Skin of body (tissue), 2 donors: ENCODE measurements around the gene PCDHA8. TPM values are rescaled to one million over a fixed set of nuclear protein-coding genes. Genes with fewer than 3 reads are reported as not detected.
"Not testable (repeated sequence)": the region's sequence is repeated elsewhere in the genome, so short reads cannot be mapped to it uniquely, and the experiment has no call there.

ENCODE experiments used
- DNase-seq: peaks from one replicate; lab custom pipeline; 2025; lab: John Stamatoyannopoulos, UW
- total RNA-seq: library from RNA; depleted of rRNA; stranded (reverse); fragments of >200 nt; gene quantifications from one replicate; pipeline ENCODE4 v1.2.3, GENCODE V29; 2014

PCDHA8 gene
- total RNA-seq, 1 donor from 2014 or later = 0.10 TPM

DNA sequence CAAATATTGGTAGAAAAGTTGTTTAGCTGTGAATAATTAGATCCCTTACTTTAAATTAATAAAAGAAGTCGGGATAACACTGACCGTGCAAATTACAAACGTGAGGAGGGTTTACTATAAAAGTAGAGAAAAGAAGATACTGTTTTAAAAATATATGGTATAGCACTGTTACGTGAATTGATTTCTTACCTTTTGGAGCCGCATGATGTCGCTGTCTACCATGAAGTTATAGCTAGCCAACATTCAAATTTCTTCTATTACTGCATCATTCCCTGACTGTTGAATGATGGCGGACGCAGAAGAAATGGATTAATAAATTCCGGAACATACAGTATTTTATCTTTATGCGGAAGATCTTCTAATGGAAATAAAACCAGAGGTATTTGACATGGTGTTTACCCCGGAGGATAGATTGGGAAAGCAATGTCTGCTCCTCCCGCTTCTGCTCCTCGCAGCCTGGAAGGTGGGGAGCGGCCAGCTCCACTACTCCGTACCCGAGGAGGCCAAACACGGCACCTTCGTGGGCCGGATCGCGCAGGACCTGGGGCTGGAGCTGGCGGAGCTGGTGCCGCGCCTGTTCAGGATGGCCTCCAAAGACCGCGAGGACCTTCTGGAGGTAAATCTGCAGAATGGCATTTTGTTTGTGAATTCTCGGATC lies 13.2 kb upstream of the PCDHA8 start, which contains the start of gene PCDHA6:
PCDHA6 (plus strand) TSS at position 257 of the 658 bp plus-strand sequence; CDS start at position 389, 132 bp downstream.
- DNase-seq = no peak

DNA sequence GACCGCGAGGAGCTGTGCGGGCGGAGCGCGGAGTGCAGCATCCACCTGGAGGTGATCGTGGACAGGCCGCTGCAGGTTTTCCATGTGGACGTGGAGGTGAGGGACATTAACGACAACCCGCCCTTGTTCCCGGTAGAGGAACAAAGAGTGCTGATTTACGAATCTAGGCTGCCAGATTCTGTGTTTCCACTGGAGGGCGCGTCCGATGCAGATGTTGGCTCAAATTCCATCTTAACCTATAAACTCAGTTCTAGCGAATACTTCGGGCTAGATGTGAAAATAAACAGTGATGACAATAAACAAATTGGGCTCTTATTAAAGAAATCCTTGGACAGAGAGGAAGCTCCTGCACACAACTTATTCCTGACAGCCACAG lies 12.6 kb upstream of the PCDHA8 start:
- DNase-seq = no peak

- not testable (repeated sequence) for DNase-seq
Measured at GRCh38 chr5:140829511-140830501, 11.2 kb upstream of the PCDHA8 start.

GRCh38 chr5:140833993-140834392 lies 7.0 kb upstream of the PCDHA8 start, which contains the start of gene PCDHA7:
PCDHA7 (plus strand) TSS chr5:140834269; CDS start chr5:140834384, 115 bp downstream.
- DNase-seq = no peak

DNA sequence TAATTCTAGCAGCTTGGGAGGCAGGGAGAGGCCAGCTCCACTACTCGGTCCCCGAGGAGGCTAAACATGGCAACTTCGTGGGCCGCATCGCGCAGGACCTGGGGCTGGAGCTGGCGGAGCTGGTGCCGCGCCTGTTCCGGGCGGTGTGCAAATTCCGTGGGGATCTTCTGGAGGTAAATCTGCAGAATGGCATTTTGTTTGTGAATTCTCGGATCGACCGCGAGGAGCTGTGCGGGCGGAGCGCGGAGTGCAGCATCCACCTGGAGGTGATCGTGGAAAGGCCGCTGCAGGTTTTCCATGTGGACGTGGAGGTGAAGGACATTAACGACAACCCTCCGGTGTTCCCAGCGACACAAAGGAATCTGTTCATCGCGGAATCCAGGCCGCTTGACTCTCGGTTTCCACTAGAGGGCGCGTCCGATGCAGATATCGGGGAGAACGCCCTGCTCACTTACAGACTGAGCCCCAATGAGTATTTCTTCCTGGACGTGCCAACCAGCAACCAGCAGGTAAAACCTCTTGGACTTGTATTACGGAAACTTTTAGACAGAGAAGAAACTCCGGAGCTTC lies 6.5 kb upstream of the PCDHA8 start:
- DNase-seq = not testable (repeated sequence)

GRCh38 chr5:140835622-140836510 lies 5.1 kb upstream of the PCDHA8 start:
- DNase-seq = no peak

DNA sequence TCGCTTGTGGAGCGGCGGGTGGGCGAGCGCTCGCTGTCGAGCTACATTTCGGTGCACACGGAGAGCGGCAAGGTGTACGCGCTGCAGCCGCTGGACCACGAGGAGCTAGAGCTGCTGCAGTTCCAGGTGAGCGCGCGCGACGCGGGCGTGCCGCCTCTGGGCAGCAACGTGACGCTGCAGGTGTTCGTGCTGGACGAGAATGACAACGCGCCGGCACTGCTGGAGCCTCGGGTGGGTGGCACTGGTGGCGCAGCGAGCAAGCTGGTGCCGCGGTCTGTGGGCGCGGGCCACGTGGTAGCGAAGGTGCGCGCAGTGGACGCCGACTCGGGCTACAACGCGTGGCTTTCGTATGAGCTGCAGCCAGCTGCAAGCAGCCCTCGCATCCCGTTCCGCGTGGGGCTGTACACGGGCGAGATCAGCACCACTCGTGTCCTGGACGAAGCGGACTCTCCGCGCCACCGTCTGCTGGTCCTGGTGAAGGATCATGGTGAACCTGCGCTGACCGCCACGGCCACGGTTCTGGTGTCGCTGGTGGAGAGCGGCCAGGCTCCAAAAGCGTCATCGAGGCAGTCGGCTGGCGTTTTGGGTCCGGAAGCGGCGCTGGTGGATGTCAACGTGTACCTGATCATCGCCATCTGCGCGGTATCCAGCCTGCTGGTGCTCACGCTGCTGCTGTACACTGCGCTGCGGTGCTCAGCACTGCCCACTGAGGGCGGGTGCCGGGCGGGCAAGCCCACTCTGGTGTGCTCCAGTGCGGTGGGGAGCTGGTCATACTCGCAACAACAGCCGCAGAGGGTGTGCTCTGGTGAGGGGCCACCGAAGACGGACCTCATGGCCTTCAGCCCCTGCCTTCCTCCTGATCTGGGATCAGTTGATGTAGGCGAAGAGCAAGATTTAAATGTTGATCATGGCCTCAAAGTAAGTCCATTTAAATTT lies 2.1 kb downstream of the PCDHA8 start:
- DNase-seq = no peak

DNA sequence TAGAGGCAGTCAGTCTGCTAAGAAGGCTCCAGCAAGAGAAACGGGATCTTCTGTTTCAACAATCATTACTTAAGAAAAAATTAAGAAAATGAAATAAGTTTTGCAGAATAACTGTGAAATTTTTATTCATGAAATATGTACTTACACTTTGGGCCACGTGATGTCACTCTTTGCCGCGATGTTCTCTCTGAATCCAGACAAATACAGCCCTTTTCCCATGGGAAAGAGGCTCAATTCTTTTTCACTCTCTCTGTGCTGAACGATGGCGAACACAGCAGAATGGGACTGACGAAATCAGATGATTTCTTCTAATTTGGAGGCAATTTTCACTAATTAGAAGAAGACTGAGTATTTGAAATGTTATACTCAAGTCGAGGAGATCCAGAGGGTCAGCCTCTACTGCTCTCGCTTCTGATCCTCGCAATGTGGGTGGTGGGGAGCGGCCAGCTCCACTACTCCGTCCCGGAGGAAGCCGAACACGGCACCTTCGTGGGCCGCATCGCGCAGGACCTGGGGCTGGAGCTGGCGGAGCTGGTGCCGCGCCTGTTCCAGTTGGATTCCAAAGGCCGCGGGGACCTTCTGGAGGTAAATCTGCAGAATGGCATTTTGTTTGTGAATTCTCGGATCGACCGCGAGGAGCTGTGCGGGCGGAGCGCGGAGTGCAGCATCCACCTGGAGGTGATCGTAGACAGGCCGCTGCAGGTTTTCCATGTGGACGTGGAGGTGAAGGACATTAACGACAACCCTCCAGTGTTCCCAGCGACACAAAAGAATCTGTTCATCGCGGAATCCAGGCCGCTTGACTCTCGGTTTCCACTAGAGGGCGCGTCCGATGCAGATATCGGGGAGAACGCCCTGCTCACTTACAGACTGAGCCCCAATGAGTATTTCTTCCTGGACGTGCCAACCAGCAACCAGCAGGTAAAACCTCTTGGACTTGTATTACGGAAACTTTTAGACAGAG lies 7.4 kb downstream of the PCDHA8 start, which contains the start of gene PCDHA9:
PCDHA9 (plus strand) TSS at position 244 of the 964 bp plus-strand sequence; CDS start at position 358, 114 bp downstream.
- not testable (repeated sequence) for DNase-seq

GRCh38 chr5:140849831-140850634 lies 9.0 kb downstream of the PCDHA8 start:
- DNase-seq = not testable (repeated sequence)

DNA sequence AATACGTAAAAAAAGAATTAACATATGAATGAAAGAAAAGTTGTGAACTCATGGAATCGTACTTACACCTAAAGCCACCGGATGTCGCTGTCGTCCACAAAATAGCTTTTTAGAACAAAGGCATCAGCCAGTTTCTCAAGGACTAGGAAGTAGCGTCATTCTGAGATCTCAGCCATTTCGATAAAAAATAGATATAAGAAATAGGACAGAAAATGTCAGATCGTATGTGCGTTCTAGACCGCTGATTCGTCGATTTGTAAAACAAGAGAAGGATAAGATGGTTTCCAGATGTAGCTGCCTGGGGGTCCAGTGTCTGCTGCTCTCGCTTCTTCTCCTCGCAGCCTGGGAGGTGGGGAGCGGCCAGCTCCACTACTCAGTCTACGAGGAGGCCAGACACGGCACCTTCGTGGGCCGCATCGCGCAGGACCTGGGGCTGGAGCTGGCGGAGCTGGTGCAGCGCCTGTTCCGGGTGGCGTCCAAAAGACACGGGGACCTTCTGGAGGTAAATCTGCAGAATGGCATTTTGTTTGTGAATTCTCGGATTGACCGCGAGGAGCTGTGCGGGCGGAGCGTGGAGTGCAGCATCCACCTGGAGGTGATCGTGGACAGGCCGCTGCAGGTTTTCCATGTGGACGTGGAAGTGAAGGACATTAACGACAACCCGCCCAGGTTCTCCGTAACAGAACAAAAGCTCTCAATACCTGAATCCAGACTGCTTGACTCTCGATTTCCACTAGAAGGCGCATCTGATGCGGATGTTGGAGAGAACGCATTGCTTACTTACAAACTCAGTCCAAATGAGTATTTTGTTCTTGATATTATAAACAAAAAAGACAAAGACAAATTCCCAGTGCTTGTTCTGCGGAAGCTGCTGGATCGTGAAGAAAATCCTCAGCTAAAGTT lies 15.0 kb downstream of the PCDHA8 start, which contains the start of gene PCDHA10:
PCDHA10 (plus strand) TSS at position 126 of the 903 bp plus-strand sequence; CDS start at position 278, 152 bp downstream.
- DNase-seq = no peak

GRCh38 chr5:140857177-140857986 lies 16.4 kb downstream of the PCDHA8 start:
- no peak for DNase-seq

GRCh38 chr5:140857987-140858240 lies 16.9 kb downstream of the PCDHA8 start:
- no peak for DNase-seq

DNA sequence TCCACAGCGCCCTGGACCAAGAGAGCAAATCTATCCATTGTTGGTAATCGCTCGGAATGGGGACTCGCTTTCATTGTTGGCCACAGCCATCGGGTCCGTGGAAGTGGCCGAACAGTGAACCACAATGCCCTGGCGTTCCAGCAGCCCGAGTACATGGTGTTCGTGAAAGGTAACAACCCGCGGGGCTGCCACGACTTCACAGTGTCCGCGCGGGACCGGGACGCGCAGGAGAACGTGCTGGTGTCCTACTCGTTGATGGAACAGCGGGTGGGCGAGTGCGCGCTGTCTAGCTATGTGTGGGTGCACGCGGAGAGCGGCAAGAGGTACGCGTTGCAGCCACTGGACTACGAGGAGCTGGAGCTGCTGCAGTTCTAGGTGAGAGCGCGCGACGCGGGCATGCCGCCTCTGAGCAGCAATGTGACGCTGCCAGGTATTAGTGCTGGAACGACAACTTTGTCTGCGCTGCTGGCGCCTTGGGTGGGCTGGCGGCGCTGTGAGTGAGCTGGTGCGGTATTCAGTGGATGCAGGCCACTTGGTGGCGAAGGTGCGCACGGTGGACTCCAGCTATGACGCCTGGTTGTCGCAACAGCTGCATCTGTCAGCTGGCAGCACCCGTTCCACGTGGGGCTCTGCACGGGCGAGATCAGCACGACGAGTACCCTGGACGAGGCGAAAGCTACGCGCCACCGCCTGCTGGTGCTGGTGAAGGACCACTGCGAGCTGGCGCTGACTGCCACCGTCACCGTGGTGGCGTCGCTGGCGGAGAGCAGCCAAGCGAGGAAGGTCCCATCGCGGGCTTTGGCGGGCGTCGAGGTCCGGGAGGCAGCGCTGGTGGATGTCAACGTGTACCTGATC lies 21.7 kb downstream of the PCDHA8 start:
- DNase-seq = no peak

DNA sequence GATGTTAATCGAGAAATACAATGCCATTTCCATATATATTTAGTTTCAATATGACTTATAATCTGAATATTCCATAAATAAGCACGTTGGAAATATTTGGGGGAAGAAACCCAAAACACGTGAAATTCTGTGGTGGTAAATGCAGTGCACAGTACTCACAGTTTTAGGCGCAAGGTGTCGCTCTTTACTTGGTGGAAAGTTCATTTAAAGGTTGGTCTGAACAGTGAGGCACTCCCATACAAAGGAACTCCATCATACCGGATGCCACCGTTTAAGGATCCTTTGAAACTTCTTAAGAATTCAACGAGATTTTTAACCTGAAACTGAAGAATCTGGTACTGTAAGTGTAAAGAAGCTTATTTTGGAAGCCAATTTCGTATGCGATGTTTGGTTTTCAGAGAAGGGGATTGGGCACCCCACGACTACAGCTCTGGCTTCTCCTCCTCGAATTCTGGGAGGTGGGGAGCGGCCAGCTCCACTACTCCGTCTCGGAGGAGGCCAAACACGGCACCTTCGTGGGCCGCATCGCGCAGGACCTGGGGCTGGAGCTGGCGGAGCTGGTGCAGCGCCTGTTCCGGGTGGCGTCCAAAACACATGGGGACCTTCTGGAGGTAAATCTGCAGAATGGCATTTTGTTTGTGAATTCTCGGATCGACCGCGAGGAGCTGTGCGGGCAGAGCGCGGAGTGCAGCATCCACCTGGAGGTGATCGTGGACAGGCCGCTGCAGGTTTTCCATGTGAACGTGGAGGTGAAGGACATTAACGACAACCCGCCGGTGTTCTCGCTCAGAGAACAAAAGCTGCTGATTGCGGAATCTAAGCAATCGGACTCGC lies 28.0 kb downstream of the PCDHA8 start, which contains the start of gene PCDHA11:
PCDHA11 (plus strand) TSS at position 237 of the 834 bp plus-strand sequence; CDS start at position 384, 147 bp downstream.
- no peak for DNase-seq
